HepG2 (cell line): ENCODE data around the gene P2RX7.

Source experiments
- DNMT1 ChIP-seq: sonication (generic); formaldehyde crosslinking; IDR thresholded peaks from 2 replicates; pipeline ENCODE4 v1.5.1; 2020; ENCODE audit warnings: mild to moderate bottlenecking, missing genetic modification reagents
- EP300 ChIP-seq, 3 experiments: sonication (generic) in 1 of 3; formaldehyde crosslinking in 1 of 3; IDR thresholded peaks; 2 replicates each; pipeline versions ENCODE4 v1.5.1 to v1.6.1; 2011 to 2020; ENCODE audit warnings: low read depth in 2 of 3, low read length in 2 of 3, borderline replicate concordance in 1 of 3, improper control_type of control experiment in 1 of 3, mild to moderate bottlenecking in 1 of 3, missing genetic modification reagents in 1 of 3, moderate library complexity in 1 of 3
- SMYD3 ChIP-seq: sonication (generic); formaldehyde crosslinking; IDR thresholded peaks from 2 replicates; pipeline ENCODE4 v1.8.1; 2023; ENCODE audit warnings: mild to moderate bottlenecking, missing genetic modification reagents
- ZSCAN30 ChIP-seq: sonication (generic); formaldehyde crosslinking; IDR thresholded peaks from 2 replicates; pipeline ENCODE4 v1.5.0; 2020; ENCODE audit warnings: mild to moderate bottlenecking, missing genetic modification reagents
- TF ChIP-seq, protein P1 (sequence below): sonication (generic); formaldehyde crosslinking; IDR thresholded peaks from 2 replicates; pipeline ENCODE4 v1.4.0; 2020; ENCODE audit warnings: missing genetic modification reagents, mild to moderate bottlenecking, borderline replicate concordance
- TF ChIP-seq, protein P2 (sequence below): sonication (generic); formaldehyde crosslinking; IDR thresholded peaks from 2 replicates; pipeline ENCODE4 v1.5.0; 2020; ENCODE audit warnings: mild to moderate bottlenecking, missing genetic modification reagents, moderate library complexity

DNA sequence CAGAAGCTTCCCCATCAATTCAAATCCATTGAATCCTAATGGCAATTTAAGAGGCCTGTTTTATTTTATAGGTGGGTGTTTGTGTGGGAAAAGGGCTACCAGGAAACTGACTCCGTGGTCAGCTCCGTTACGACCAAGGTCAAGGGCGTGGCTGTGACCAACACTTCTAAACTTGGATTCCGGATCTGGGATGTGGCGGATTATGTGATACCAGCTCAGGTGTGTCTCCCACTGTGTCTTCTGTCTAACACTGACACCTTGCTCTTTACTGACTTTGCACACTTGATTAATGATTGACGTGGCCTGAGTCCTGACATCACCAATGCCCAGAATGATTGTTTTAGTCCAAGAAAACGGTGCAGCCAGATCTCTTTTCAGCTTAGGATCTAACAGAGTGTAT lies 84.4 kb downstream of the P2RX7 start:
- TF ChIP-seq, protein P1, sequence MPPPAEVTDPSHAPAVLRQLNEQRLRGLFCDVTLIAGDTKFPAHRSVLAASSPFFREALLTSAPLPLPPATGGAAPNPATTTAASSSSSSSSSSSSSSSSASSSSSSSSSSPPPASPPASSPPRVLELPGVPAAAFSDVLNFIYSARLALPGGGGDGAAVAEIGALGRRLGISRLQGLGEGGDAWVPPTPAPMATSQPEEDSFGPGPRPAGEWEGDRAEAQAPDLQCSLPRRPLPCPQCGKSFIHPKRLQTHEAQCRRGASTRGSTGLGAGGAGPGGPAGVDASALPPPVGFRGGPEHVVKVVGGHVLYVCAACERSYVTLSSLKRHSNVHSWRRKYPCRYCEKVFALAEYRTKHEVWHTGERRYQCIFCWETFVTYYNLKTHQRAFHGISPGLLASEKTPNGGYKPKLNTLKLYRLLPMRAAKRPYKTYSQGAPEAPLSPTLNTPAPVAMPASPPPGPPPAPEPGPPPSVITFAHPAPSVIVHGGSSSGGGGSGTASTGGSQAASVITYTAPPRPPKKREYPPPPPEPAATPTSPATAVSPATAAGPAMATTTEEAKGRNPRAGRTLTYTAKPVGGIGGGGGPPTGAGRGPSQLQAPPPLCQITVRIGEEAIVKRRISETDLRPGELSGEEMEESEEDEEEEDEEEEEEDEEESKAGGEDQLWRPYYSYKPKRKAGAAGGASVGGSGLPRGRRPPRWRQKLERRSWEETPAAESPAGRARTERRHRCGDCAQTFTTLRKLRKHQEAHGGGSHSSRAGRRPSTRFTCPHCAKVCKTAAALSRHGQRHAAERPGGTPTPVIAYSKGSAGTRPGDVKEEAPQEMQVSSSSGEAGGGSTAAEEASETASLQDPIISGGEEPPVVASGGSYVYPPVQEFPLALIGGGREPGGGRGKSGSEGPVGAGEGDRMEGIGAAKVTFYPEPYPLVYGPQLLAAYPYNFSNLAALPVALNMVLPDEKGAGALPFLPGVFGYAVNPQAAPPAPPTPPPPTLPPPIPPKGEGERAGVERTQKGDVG (CRISPR knock-in tag) = no peak
- TF ChIP-seq DNMT1 (CRISPR knock-in tag) (no peak), SMYD3 (CRISPR knock-in tag) (no peak), EP300 (IDR thresholded peaks at IDR 0.05; ENCODE audit: low read depth in 2 of 2, low read length in 2 of 2) (no peak), EP300 (CRISPR knock-in tag; IDR thresholded peaks at IDR 0.05; ENCODE audit: borderline replicate concordance) (no peak), ZSCAN30 (CRISPR knock-in tag) (no peak)
- TF ChIP-seq, protein P2, sequence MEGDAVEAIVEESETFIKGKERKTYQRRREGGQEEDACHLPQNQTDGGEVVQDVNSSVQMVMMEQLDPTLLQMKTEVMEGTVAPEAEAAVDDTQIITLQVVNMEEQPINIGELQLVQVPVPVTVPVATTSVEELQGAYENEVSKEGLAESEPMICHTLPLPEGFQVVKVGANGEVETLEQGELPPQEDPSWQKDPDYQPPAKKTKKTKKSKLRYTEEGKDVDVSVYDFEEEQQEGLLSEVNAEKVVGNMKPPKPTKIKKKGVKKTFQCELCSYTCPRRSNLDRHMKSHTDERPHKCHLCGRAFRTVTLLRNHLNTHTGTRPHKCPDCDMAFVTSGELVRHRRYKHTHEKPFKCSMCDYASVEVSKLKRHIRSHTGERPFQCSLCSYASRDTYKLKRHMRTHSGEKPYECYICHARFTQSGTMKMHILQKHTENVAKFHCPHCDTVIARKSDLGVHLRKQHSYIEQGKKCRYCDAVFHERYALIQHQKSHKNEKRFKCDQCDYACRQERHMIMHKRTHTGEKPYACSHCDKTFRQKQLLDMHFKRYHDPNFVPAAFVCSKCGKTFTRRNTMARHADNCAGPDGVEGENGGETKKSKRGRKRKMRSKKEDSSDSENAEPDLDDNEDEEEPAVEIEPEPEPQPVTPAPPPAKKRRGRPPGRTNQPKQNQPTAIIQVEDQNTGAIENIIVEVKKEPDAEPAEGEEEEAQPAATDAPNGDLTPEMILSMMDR (CRISPR knock-in tag) = no peak
